NCI-H2196 treated with DMSO at 0.1 percent for 48 hours (cell line): ENCODE results near the gene PRR16.

Source experiments
- DNase-seq: peaks from one replicate; lab custom pipeline; 2025; ENCODE audit not compliant: unreplicated experiment; lab: John Stamatoyannopoulos, UW

Gene PRR16

GRCh38 chr5:120706877-120707276, 242.8 kb downstream of the PRR16 start:
- no peak for DNase-seq

- no peak for DNase-seq
Measured at GRCh38 chr5:120717381-120717780, 253.3 kb downstream of the PRR16 start.

- no peak for DNase-seq
Measured at GRCh38 chr5:120730214-120730613, 266.1 kb downstream of the PRR16 start.

- DNase-seq = no peak
Measured at GRCh38 chr5:120734033-120734432, 269.9 kb downstream of the PRR16 start.

GRCh38 chr5:120735076-120735475, 271.0 kb downstream of the PRR16 start:
- no peak for DNase-seq
